C4-2B (cell line): ENCODE measurements around the gene DDTL.
"Not testable (repeated sequence)": the region's sequence is repeated elsewhere in the genome, so short reads cannot be mapped to it uniquely, and the experiment has no call there.

ENCODE experiments used
- H3K27ac ChIP-seq: fragments of 450-650 bp; 2 replicates; pipeline ENCODE4 v1.5.1; 2017
- ZFX ChIP-seq: fragments of 450-650 bp; IDR thresholded peaks from 2 replicates; pipeline ENCODE4 v1.6.1; 2017
- TF ChIP-seq, protein P1 (sequence below): fragments of 450-650 bp; conservative IDR thresholded peaks from 2 replicates; pipeline ENCODE4 v1.5.1; 2017; ENCODE audit warnings: mild to moderate bottlenecking

Gene DDTL

DNA sequence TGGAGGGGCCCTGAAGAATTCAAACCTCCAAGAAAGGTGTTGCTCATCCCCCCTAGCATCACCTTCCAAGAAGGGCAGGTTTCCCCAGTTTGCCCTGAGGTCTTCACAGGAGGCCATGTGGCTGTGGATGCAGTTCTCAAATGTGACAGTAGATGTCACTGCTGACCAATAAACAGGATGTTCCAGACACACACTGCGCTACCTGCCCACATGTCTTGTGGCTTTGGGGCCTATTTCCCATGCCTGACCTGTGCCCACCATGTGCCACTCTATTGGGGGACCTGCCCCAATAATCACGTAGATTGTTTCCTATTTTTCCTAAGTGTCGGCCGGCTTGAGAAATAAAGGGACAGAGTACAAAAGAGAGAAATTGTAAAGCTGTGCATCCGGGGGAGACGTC lies 17.7 kb downstream of the DDTL start:
- TF ChIP-seq, protein P1, sequence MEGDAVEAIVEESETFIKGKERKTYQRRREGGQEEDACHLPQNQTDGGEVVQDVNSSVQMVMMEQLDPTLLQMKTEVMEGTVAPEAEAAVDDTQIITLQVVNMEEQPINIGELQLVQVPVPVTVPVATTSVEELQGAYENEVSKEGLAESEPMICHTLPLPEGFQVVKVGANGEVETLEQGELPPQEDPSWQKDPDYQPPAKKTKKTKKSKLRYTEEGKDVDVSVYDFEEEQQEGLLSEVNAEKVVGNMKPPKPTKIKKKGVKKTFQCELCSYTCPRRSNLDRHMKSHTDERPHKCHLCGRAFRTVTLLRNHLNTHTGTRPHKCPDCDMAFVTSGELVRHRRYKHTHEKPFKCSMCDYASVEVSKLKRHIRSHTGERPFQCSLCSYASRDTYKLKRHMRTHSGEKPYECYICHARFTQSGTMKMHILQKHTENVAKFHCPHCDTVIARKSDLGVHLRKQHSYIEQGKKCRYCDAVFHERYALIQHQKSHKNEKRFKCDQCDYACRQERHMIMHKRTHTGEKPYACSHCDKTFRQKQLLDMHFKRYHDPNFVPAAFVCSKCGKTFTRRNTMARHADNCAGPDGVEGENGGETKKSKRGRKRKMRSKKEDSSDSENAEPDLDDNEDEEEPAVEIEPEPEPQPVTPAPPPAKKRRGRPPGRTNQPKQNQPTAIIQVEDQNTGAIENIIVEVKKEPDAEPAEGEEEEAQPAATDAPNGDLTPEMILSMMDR: peak; percentile 74
- no peak for TF ChIP-seq ZFX
- no peak overlapping the region for H3K27ac ChIP-seq

DNA sequence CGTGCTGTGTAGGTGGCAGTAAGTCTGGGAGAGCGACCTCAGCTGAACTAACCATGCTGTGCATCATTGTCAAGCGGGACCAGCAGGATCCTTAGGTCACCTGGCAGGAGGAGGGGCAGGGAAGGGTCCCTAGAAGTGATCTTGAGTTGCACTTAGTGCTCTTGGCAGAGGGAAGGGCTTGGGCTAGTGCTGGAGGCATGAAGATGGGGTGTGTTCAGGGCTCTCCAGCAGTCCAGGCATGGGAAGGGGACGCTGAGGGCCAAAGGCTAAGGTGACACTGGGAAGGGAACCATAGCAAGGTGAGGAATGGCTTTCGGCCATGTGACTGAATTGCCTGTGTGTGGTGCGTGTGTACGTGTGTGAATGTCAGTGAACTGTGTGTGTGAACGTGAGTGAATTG lies 19.4 kb downstream of the DDTL start:
- H3K27ac ChIP-seq: not testable (repeated sequence)

DNA sequence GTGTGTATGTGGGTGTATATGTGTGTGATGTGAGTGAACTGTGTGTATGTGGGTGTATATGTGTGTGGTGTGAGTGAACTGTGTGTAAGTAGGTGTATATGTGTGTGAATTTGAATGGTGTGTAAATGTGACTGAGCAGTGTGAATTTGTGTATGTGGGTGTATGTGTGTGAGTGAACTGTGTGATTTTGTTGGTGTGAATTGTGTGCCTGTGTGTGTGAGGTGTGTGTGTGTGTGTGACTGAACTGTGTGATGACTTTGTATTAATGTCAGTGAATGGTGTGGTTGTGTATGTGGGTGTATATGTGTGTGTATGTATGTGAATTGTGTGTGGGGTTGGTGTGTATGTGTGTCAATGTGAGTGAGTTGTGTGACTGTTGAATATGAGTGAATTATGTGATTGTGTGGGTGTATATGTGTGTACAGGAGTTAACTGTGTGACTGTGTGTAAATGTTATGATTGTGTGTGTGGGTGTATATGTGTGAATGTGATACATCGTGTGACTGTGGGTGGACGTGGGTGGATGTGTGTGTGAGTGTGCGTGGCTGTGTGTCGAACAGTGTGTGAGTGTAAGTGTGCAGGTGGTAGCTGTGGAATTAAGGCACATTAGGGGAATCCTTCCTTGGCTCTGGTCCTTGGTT lies 20.0 kb downstream of the DDTL start:
- not testable (repeated sequence) for H3K27ac ChIP-seq

DNA sequence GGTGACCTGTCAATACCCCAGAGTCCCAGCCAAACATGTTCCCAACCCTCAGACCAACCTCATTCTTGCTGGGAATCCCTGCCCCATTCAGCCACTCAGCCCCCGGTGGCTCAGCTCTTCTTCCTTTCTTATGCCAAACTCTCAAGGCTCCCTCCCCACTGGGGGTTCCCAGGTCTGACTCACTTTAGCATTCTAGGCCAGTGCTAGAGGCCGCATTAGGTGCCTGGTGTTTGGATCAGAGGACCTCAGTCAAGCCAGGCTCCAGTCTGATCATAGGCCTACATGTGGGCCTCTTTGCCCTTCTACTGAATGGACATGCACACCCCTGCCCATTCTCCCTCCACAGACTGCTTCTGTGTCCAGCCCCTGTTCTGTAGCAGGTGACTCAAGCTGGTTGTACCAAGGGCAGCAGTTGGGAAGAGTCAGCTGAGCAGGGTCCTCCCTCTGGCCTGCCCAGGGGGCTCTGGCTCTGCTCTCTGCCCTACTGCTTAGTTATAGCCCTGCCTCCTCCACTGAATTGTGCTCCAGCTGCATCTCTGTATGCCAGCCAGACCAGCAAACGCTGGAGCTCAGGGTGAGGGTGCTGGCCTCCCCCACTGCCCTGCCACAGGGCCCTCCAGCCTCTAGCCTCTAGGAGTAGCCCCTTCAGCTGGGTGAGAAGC lies 23.0 kb downstream of the DDTL start:
- H3K27ac ChIP-seq: not testable (repeated sequence)

DNA sequence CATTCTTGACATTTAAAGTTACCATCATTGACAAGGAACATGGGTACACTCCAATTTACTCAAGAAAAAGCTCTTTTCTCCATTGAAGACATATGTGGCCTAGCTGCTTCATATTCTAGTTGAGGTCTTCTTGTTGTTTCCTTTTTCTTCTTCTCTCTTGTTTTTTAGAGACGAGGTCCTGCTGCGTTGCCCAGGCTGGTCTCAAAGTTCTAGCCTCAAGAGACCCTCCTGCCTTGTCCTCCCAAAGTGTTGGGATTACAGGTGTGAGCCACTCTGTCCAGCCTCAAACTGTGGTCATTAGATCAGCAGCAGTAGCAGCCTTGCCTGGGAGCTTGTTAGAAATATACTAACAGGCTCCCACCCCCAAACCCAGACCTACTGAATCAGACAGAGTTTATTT lies 26.4 kb downstream of the DDTL start:
- not testable (repeated sequence) for H3K27ac ChIP-seq

DNA sequence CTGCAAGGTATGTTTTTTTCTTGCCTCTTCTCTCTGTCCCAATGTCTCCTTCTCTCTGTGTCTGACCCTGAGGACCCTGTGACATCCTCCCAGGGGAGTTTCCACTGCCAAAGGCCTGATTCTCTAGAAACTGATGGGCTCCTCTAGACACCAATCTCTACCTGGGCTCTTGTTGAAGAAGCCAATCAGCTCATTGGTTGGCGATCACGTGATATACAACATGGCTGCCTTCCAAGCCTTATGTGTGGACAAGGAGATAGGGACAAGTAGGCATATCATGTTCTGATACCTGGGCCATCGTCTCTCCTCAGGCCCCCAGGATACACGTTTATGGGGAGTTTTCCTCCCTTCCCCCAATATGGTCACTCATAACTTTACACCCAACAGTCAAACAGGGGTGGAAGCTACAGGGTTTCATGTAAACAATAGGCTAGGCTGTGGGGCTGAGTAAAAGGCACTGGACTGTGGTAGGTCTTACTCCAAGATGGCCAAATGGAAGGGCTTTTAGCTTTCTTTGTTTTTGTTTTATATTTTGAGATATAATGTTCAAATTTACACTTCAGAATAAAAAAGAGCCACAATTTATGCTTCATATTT lies 27.0 kb downstream of the DDTL start:
- H3K27ac ChIP-seq: not testable (repeated sequence)

DNA sequence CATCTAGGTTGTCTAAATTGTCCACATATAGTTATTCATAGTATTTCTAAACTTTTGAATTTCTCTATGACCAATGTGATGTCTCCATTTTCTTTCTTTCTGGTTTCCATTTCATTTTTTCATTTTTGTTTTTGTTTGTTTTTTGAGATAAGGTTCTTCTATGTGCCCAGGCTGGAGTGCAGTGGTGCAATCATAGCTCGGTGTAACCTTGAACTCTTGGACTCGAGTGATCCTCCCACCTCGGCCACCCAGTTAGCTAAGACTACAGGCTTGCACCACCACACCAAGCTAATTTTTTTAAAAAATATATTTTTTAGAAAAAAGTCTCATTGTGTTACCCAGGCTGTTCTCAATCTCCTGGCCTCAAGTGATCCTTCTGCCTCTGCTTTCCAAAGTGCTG lies 30.4 kb downstream of the DDTL start:
- no peak for TF ChIP-seq ZFX
- TF ChIP-seq, protein P1: no peak

DNA sequence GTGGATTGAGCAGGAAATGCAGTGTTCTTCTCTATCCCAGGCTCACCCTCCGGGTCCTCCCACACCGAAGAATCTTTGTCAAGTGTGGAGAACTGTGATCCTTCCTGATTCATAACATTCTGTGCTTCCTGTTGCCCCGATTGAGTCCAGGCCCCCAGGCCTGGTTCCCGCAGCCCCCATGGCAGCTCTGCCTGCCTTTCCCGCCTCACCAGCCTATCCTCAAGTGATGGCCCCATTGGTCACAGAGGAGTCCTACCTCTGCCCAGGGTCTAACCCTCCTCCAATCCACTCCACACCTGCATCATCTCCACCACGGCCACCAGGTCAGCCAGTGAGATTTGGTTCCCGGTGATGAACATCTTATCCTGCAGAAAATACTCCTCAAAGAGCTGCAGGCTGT lies 33.1 kb downstream of the DDTL start:
- not testable (repeated sequence) for H3K27ac ChIP-seq

More for the DNA sequence above, 30.4 kb downstream of the DDTL start:
- H3K27ac ChIP-seq: no peak overlapping the region

DNA sequence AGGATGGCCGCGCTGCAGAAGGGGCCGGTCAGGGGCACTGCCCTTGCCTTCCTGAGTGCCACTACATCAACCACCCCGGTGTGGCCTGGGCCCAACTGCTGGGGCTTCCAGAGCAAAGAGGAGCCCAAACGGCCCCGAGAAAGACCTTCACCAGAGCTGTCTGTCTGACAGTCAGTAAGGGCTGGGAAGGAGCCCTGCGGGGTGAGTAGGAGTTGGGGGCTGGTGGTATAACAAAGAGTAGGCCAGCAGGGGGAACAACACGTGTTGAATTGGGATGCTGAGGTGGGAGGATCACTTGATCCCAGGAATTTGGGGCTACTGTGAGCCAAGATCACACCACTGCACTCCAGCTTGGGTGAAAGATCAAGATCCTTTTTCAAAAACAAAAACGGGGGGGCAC lies 34.6 kb downstream of the DDTL start:
- no peak overlapping the region for H3K27ac ChIP-seq
- TF ChIP-seq, protein P1: no peak
- TF ChIP-seq ZFX: no peak

DNA sequence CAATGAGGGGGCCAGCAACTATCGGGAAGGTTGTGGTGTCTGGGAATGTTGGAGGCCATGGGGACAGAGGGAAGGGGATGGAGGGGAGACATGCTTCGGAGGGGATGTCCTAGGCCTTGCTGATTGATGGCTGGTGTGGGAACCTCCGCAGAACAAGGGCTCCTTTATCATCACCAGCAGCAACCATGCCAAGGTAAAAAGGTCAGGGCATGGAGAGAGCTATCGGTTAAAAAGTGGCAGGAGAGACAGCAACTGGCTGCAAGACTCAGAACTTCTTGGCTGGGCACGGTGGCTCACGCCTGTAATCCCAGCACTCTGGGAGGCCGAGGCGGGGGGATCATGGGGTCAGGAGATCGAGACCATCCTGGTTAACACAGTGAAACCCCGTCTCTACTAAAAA lies 35.6 kb downstream of the DDTL start:
- H3K27ac ChIP-seq: no peak overlapping the region
- no peak for TF ChIP-seq ZFX
- TF ChIP-seq, protein P1: no peak

DNA sequence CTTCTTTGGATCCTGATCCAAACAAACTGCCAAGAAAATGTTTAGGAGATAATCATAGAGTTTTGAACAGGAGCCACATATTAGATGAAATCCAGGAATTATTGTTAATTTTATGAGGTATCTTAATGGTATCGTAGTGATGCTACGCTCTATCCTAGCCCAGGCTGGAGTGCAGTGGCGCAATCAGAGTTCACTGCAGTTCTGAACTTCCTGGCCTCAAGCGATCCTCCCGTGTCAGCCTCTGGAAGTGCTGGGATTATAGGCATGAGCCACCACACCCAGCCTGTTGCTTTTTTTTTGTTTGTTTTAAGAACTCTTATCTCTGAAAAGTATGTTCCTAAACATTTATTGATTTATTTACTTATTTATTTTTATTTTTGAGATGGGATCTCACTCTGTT lies 36.2 kb downstream of the DDTL start:
- no peak overlapping the region for H3K27ac ChIP-seq
- TF ChIP-seq, protein P1: no peak
- no peak for TF ChIP-seq ZFX
